ENCODE results near the gene ITGB2. TPM values are rescaled to one million over a fixed set of nuclear protein-coding genes. Genes with fewer than 3 reads are reported as not detected.

Gene ITGB2
- polyA plus RNA-seq, 1 of the 3 experiments (the other 2 are of a cell fraction) = 0.77 TPM

- ChIA-PET POLR2A (interaction anchor here (0.6 kb wide), 1 partner anchor 83 kb away, joined by 3 read pairs; no protein-coding TSS in a partner anchor), CTCF (interaction anchor here (0.8 to 4.3 kb wide), 6 partner anchors 9 to 173 kb away, joined by 3 to 35 read pairs (median 4); no protein-coding TSS in a partner anchor)
- Histone ChIP-seq H3K36me3 (replicated peaks in 1 of 2; ENCODE audit: control insufficient read depth in 1 of 2, insufficient read depth in 2 of 2, low read length in 1 of 2) (peaks cover 15 to 30% of the 10 kb centered on the region in 2 experiments), H3K27me3 (ENCODE audit: insufficient read depth) (no peaks in the 10 kb centered on the region), H3F3A (replicated peaks; ENCODE audit: insufficient read depth) (peaks cover 18% of the 10 kb centered on the region), H3K27ac (ENCODE audit: low read depth in 2 of 2, low read length in 1 of 2) (no peak overlapping the region; a peak in 1 of 4 replicates), H3K4me3 (ENCODE audit: low read depth in 2 of 2, low read length in 1 of 2) (no peak overlapping the region), H3K9ac (no peak overlapping the region), H3K9me2 (no peaks in the 10 kb centered on the region), H3K79me2 (ENCODE audit: insufficient read depth) (peaks cover 32% of the 10 kb centered on the region; the same call in 1 of the 2 replicates), H4K20me1 (ENCODE audit: insufficient read depth) (no peaks in the 10 kb centered on the region), H3K4me2 (no peak overlapping the region), H3K4me1 (ENCODE audit: control insufficient read depth in 1 of 2, insufficient read depth in 2 of 2, low read depth in 1 of 2, low read length in 1 of 2) (peaks cover 19 to 29% of the 10 kb centered on the region in 2 experiments; a peak in 3 of 4 replicates), H3K9me3 (no peaks in the 10 kb centered on the region), H2AFZ (ENCODE audit: low read depth) (no peak overlapping the region)
- no peak for DNase-seq
- 92% methylated on average over 24 of the region's 38 CpGs for WGBS (ENCODE audit: low lambda C conversion rate)
- TF ChIP-seq EZH2phosphoT487 (IDR thresholded peaks at IDR 0.05; ENCODE audit: borderline replicate concordance, low read depth) = no peak
- TF ChIP-seq GABPA (IDR thresholded peaks at IDR 0.05; ENCODE audit: low read depth) = no peak
- TF ChIP-seq CHD2 (IDR thresholded peaks at IDR 0.05; ENCODE audit: low read length, partially characterized antibody) = no peak
- no peak for TF ChIP-seq PBX3 (IDR thresholded peaks at IDR 0.05)
- TF ChIP-seq TCF12 (IDR thresholded peaks at IDR 0.05) = no peak
- TF ChIP-seq USF1 (IDR thresholded peaks at IDR 0.05; ENCODE audit: borderline replicate concordance, low read depth) = no peak
- TF ChIP-seq ELF1 (IDR thresholded peaks at IDR 0.05) = no peak
- no peak for TF ChIP-seq RFX5 (IDR thresholded peaks at IDR 0.05; ENCODE audit: low read length)
- no peak for TF ChIP-seq USF2 (IDR thresholded peaks at IDR 0.05; ENCODE audit: borderline replicate concordance, low read depth, low read length)
- no peak for TF ChIP-seq SIN3A (IDR thresholded peaks at IDR 0.05; ENCODE audit: borderline replicate concordance, low read depth, low read length)
- no peak for TF ChIP-seq SMC3 (IDR thresholded peaks at IDR 0.05; ENCODE audit: low read depth, low read length)
- no peak for TF ChIP-seq MAX (IDR thresholded peaks at IDR 0.05; ENCODE audit: low read depth)
- TF ChIP-seq FOXM1 (IDR thresholded peaks at IDR 0.05; ENCODE audit: low read depth) = no peak
- TF ChIP-seq YY1 (IDR thresholded peaks at IDR 0.05; ENCODE audit: low read depth) = no peak
These were observed 46.7 kb upstream of the ITGB2 start for GRCh38 chr21:44967082-44968047.
